Karpas-422 (cell line): ENCODE data around the gene TMEM130. TPM values are rescaled to one million over a fixed set of nuclear protein-coding genes. Genes with fewer than 3 reads are reported as not detected.
A peak's percentile ranks its signal among the peaks of the same experiment; 100 is the strongest.

Source experiments
- small RNA-seq: library from RNA; depleted of rRNA; stranded (forward); fragments of <200 nt; gene quantifications from one replicate; pipeline ENCODE3, GENCODE V24; 2014
- total RNA-seq: library from RNA; depleted of rRNA; stranded (reverse); fragments of >200 nt; shearing (Covaris generic); gene quantifications from 2 replicates; pipeline ENCODE4 v1.2.3, GENCODE V29; 2014; ENCODE audit warnings: low replicate concordance; rRNA removed

TMEM130 gene
- total RNA-seq, 1 experiment from 2014 or later = not detected

Small RNA genes within 50 kb of the gene (small RNA-seq; reads per million reads assigned to genes)
- 7.0 reads per million, percentile 86 among the genes with 10 or more reads in this experiment for gene MIR3609

Other genes with a start within 250 kb of the TMEM130 start
- gene TRRAP, start 8.5 kb upstream of the TMEM130 start, total RNA-seq = 26.1 and 34.6 TPM in 2 replicates